Thyroid gland (tissue), 4 donors: ENCODE results near the gene QSOX2. TPM values are rescaled to one million over a fixed set of nuclear protein-coding genes. Genes with fewer than 3 reads are reported as not detected.
A peak's percentile ranks its signal among the peaks of the same experiment; 100 is the strongest.

Experiments
- DNase-seq, 2 donors: peaks; one replicate each; pipeline ENCODE4 v3.0.0-alpha.2; 2019
- H3K27ac ChIP-seq, 3 donors: fragments of 200-600 bp; sonication (generic); 1 replicate in 2 of 3; 2 replicates in 1 of 3; pipeline ENCODE4 v1.5.1; 2016 to 2019; ENCODE audit warnings: mild to moderate bottlenecking in 1 of 3, moderate library complexity in 1 of 3
- H3K27me3 ChIP-seq: fragments of 200-600 bp; sonication (generic); one replicate; pipeline ENCODE4 v1.5.1; 2019
- H3K36me3 ChIP-seq, 2 donors: fragments of 200-600 bp; sonication (generic); one replicate each; pipeline ENCODE4 v1.5.1; 2016 to 2019
- H3K4me1 ChIP-seq, 2 donors: fragments of 200-600 bp; sonication (generic); one replicate each; pipeline ENCODE4 v1.5.1; 2017 to 2019
- H3K4me3 ChIP-seq, 3 donors: fragments of 200-600 bp; sonication (generic); replicated peaks in 1 of 3; 1 replicate in 2 of 3; 2 replicates in 1 of 3; pipeline ENCODE4 v1.5.1; 2016; ENCODE audit warnings: mild to moderate bottlenecking in 1 of 3
- H3K9me3 ChIP-seq: fragments of 200-600 bp; sonication (generic); one replicate; pipeline ENCODE4 v1.5.1; 2017
- CTCF ChIP-seq, 6 experiments: fragments of 200-600 bp in 3 of 6; fragments of 450-650 bp in 3 of 6; sonication (generic) in 3 of 6; IDR thresholded peaks; one replicate each; pipeline ENCODE4 v1.5.1; 2016 to 2019; ENCODE audit warnings: antibody characterized with exemption in 6 of 6, mild to moderate bottlenecking in 2 of 6, inconsistent platforms in 1 of 6, moderate library complexity in 1 of 6
- POLR2A ChIP-seq, 2 donors: fragments of 450-650 bp; IDR thresholded peaks; one replicate each; pipeline ENCODE4 v1.6.1; 2017; ENCODE audit warnings: antibody characterized with exemption in 2 of 2, mild to moderate bottlenecking in 2 of 2, moderate library complexity in 1 of 2
- WGBS, 2 donors: methylation state at CpG; one replicate each; pipeline ENCODE4 v1.1.5; 2017; 5-methylcytosine and 5-hydroxymethylcytosine counted together
- intact Hi-C: fragments of 100-400 bp; cut with DNase I; formaldehyde crosslinking; loops from one replicate; pipeline ENCODE4 v1.15.1; 2023
- total RNA-seq, 4 donors: library from RNA; depleted of rRNA; stranded (reverse); fragments of >200 nt; gene quantifications; one replicate each; pipeline ENCODE4 v1.2.3, GENCODE V29; 2016

The QSOX2 gene
- total RNA-seq, 4 donors from 2014 or later = 8.9 to 19.1 (median 11.2) TPM

GRCh38 chr9:136170006-136170901, 75.4 kb downstream of the QSOX2 start:
- intact Hi-C loops = loop anchor here (10.0 kb wide), 1 partner anchor 115 kb away; no protein-coding TSS in a partner anchor
- DNase-seq = peak; percentile 11 to 16
- WGBS, 2 donors = 58 to 74% methylated on average over 11 to 17 of the region's 28 CpGs

GRCh38 chr9:136169495-136169894, 76.1 kb downstream of the QSOX2 start:
- TF ChIP-seq CTCF (IDR thresholded peaks at IDR 0.05) (no peak), POLR2A (IDR thresholded peaks at IDR 0.05) (no peak)
- Histone ChIP-seq H3K4me3 (no peak overlapping the region), H3K27me3 (no peaks in the 10 kb centered on the region), H3K27ac (no peak overlapping the region), H3K4me1 (no peaks in the 10 kb centered on the region), H3K9me3 (no peaks in the 10 kb centered on the region), H3K36me3 (no peaks in the 10 kb centered on the region)
- intact Hi-C loops = no loop called here
- no peak for DNase-seq
- 69 to 72% methylated on average over 6 of the region's 6 CpGs for WGBS, 2 donors

More at GRCh38 chr9:136170006-136170901, 75.4 kb downstream of the QSOX2 start:
- Histone ChIP-seq H3K36me3 (no peaks in the 10 kb centered on the region), H3K27me3 (no peaks in the 10 kb centered on the region), H3K9me3 (no peaks in the 10 kb centered on the region), H3K27ac (no peak overlapping the region), H3K4me3 (no peak overlapping the region), H3K4me1 (no peaks in the 10 kb centered on the region)
- peak in 5 of 6 experiments; percentile 12 to 51 (median 31) for TF ChIP-seq CTCF (IDR thresholded peaks at IDR 0.05)
- TF ChIP-seq POLR2A (IDR thresholded peaks at IDR 0.05) = no peak

GRCh38 chr9:136163248-136163850, 82.3 kb downstream of the QSOX2 start:
- WGBS, 2 donors = 81 to 85% methylated on average over 1 of the region's 1 CpG
- TF ChIP-seq CTCF (IDR thresholded peaks at IDR 0.05) (no peak), POLR2A (IDR thresholded peaks at IDR 0.05) (no peak)
- H3K4me1 ChIP-seq = no peaks in the 10 kb centered on the region
- no peak for DNase-seq
- intact Hi-C loops = no loop called here
- no peaks in the 10 kb centered on the region for H3K27me3 ChIP-seq
- H3K27ac ChIP-seq = no peak overlapping the region
- no peak overlapping the region for H3K4me3 ChIP-seq
- no peaks in the 10 kb centered on the region for H3K9me3 ChIP-seq
- no peaks in the 10 kb centered on the region for H3K36me3 ChIP-seq

GRCh38 chr9:136160995-136161610, 84.5 kb downstream of the QSOX2 start:
- H3K36me3 ChIP-seq = no peaks in the 10 kb centered on the region
- no peaks in the 10 kb centered on the region for H3K9me3 ChIP-seq
- H3K27ac ChIP-seq = no peak overlapping the region
- 79 to 88% methylated on average over 8 of the region's 10 CpGs for WGBS, 2 donors
- TF ChIP-seq CTCF (IDR thresholded peaks at IDR 0.05) = no peak
- no peak for TF ChIP-seq POLR2A (IDR thresholded peaks at IDR 0.05)
- no peaks in the 10 kb centered on the region for H3K27me3 ChIP-seq
- intact Hi-C loops = no loop called here
- H3K4me1 ChIP-seq = no peaks in the 10 kb centered on the region
- DNase-seq = no peak
- H3K4me3 ChIP-seq = no peak overlapping the region
